Astrocyte (in vitro differentiated cells and primary cell): Measurements from ENCODE around the gene MAP3K10. TPM values are rescaled to one million over a fixed set of nuclear protein-coding genes. Genes with fewer than 3 reads are reported as not detected.

ENCODE experiments used
- DNase-seq: peaks from one replicate; pipeline ENCODE4 v3.0.0-alpha.2; 2010; ENCODE audit warnings: low read depth
- FAIRE-seq: peaks from 2 replicates; lab custom pipeline; 2011; peaks lifted over from hg19 to GRCh38; lab: Jason Lieb, UNC
- H2AFZ ChIP-seq: 2 replicates; pipeline ENCODE4 v1.6.0; 2012; ENCODE audit warnings: low read depth, low read length, inconsistent platforms
- H3K27ac ChIP-seq: 2 replicates; pipeline ENCODE4 v1.5.1; 2011; ENCODE audit warnings: low read depth, low read length, inconsistent platforms
- H3K27me3 ChIP-seq: 2 replicates; pipeline ENCODE4 v1.6.0; 2011; ENCODE audit warnings: low read length, inconsistent platforms; ENCODE audit not compliant: insufficient read depth
- H3K36me3 ChIP-seq: 2 replicates; pipeline ENCODE4 v1.5.1; 2011; ENCODE audit warnings: low read length, inconsistent platforms; ENCODE audit not compliant: insufficient read depth
- H3K4me1 ChIP-seq: 2 replicates; pipeline ENCODE4 v1.5.1; 2011; ENCODE audit warnings: low read length, inconsistent platforms; ENCODE audit not compliant: insufficient read depth
- H3K4me2 ChIP-seq: 2 replicates; pipeline ENCODE4 v1.6.0; 2012; ENCODE audit warnings: low read length, inconsistent platforms
- H3K4me3 ChIP-seq: 2 replicates; pipeline ENCODE4 v1.5.1; 2011; ENCODE audit warnings: low read depth, mild to moderate bottlenecking, low read length, inconsistent platforms; ENCODE audit not compliant: insufficient read depth
- H3K79me2 ChIP-seq: 2 replicates; pipeline ENCODE4 v1.6.0; 2012; ENCODE audit warnings: mild to moderate bottlenecking, low read length, inconsistent platforms; ENCODE audit not compliant: insufficient read depth
- H3K9ac ChIP-seq: 2 replicates; pipeline ENCODE4 v1.6.0; 2012; ENCODE audit warnings: mild to moderate bottlenecking, low read length, inconsistent platforms
- H3K9me3 ChIP-seq: 2 replicates; pipeline ENCODE4 v1.5.1; 2012; ENCODE audit warnings: low read depth, mild to moderate bottlenecking, low read length, inconsistent platforms; ENCODE audit not compliant: insufficient read depth
- H4K20me1 ChIP-seq: 2 replicates; pipeline ENCODE4 v1.6.0; 2012; ENCODE audit warnings: low read length, inconsistent platforms; ENCODE audit not compliant: insufficient read depth
- H3K27ac Mint-ChIP-seq: one replicate; pipeline ENCODE4 v1.8.0; 2021; ENCODE audit warnings: mild to moderate bottlenecking, mixed read lengths; ENCODE audit not compliant: unreplicated experiment
- H3K27me3 Mint-ChIP-seq: one replicate; pipeline ENCODE4 v1.8.0; 2021; ENCODE audit warnings: low read depth, mixed read lengths; ENCODE audit not compliant: unreplicated experiment
- H3K36me3 Mint-ChIP-seq: one replicate; pipeline ENCODE4 v1.8.0; 2021; ENCODE audit warnings: low read depth, mixed read lengths; ENCODE audit not compliant: unreplicated experiment
- H3K4me1 Mint-ChIP-seq: one replicate; pipeline ENCODE4 v1.8.0; 2021; ENCODE audit warnings: low read depth, mixed read lengths; ENCODE audit not compliant: unreplicated experiment
- H3K4me3 Mint-ChIP-seq: one replicate; pipeline ENCODE4 v1.8.0; 2021; ENCODE audit warnings: mild to moderate bottlenecking, moderate library complexity, mixed read lengths; ENCODE audit not compliant: unreplicated experiment
- H3K9me3 Mint-ChIP-seq: one replicate; pipeline ENCODE4 v1.8.0; 2021; ENCODE audit warnings: mild to moderate bottlenecking, mixed read lengths; ENCODE audit not compliant: unreplicated experiment
- EZH2 ChIP-seq: IDR thresholded peaks from 2 replicates; pipeline ENCODE4 v1.6.1; 2012; ENCODE audit warnings: mild to moderate bottlenecking, low read length, inconsistent platforms; ENCODE audit not compliant: insufficient read depth
- total RNA-seq: library from RNA; stranded (reverse); gene quantifications from 2 replicates; pipeline ENCODE4 v1.2.1, GENCODE V29; 2021
- TF ChIP-seq, protein P1 (sequence below): IDR thresholded peaks from 2 replicates; pipeline ENCODE4 v1.5.1; 2011; ENCODE audit warnings: low read depth, mild to moderate bottlenecking, inconsistent platforms, low read length, moderate library complexity; ENCODE audit not compliant: insufficient read depth

The MAP3K10 gene
- total RNA-seq, 1 donor from 2014 or later, result 17.2 TPM

DNA sequence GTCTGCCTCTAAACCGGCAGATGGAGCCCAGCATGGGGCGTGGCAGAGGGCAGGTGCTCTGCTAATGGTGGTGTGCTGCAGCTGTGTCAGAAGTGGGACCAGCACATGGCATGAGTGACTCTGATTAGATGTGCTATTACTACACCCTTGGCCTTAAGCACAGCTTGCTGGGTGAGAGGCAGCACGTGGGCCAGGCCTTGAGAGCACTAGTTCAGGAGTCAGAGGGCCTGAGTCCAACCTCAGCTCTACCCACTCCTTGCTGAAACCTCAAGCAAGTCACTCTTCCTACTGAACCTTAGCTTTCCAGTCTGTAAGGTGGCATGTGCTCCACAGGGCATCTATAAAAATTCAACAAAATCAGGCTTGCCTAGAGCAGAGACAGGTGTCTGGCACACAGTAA lies 71.2 kb downstream of the MAP3K10 start:
- H3K9me3 Mint-ChIP-seq, result peaks cover 3% of the 10 kb centered on the region
- TF ChIP-seq EZH2, result no peak
- TF ChIP-seq, protein P1, sequence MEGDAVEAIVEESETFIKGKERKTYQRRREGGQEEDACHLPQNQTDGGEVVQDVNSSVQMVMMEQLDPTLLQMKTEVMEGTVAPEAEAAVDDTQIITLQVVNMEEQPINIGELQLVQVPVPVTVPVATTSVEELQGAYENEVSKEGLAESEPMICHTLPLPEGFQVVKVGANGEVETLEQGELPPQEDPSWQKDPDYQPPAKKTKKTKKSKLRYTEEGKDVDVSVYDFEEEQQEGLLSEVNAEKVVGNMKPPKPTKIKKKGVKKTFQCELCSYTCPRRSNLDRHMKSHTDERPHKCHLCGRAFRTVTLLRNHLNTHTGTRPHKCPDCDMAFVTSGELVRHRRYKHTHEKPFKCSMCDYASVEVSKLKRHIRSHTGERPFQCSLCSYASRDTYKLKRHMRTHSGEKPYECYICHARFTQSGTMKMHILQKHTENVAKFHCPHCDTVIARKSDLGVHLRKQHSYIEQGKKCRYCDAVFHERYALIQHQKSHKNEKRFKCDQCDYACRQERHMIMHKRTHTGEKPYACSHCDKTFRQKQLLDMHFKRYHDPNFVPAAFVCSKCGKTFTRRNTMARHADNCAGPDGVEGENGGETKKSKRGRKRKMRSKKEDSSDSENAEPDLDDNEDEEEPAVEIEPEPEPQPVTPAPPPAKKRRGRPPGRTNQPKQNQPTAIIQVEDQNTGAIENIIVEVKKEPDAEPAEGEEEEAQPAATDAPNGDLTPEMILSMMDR, result no peak
- DNase-seq, result no peak
- no peak for FAIRE-seq
- no peak overlapping the region for H3K4me2 ChIP-seq
- H3K36me3 ChIP-seq, result peaks cover 3% of the 10 kb centered on the region
- H3K36me3 Mint-ChIP-seq, result peaks cover 22% of the 10 kb centered on the region
- no peaks in the 10 kb centered on the region for H3K27me3 ChIP-seq
- no peak overlapping the region for H3K4me3 Mint-ChIP-seq
- H3K27me3 Mint-ChIP-seq, result no peaks in the 10 kb centered on the region
- peaks cover 68% of the 10 kb centered on the region for H3K79me2 ChIP-seq
- no peaks in the 10 kb centered on the region for H3K9me3 ChIP-seq
- no peak overlapping the region for H2AFZ ChIP-seq
- no peak overlapping the region for H3K9ac ChIP-seq
- H4K20me1 ChIP-seq, result peaks cover 84% of the 10 kb centered on the region
- no peaks in the 10 kb centered on the region for H3K4me1 Mint-ChIP-seq
- H3K27ac ChIP-seq, result no peak overlapping the region
- H3K4me3 ChIP-seq, result no peak overlapping the region
- H3K4me1 ChIP-seq, result no peaks in the 10 kb centered on the region
- no peak overlapping the region for H3K27ac Mint-ChIP-seq

DNA sequence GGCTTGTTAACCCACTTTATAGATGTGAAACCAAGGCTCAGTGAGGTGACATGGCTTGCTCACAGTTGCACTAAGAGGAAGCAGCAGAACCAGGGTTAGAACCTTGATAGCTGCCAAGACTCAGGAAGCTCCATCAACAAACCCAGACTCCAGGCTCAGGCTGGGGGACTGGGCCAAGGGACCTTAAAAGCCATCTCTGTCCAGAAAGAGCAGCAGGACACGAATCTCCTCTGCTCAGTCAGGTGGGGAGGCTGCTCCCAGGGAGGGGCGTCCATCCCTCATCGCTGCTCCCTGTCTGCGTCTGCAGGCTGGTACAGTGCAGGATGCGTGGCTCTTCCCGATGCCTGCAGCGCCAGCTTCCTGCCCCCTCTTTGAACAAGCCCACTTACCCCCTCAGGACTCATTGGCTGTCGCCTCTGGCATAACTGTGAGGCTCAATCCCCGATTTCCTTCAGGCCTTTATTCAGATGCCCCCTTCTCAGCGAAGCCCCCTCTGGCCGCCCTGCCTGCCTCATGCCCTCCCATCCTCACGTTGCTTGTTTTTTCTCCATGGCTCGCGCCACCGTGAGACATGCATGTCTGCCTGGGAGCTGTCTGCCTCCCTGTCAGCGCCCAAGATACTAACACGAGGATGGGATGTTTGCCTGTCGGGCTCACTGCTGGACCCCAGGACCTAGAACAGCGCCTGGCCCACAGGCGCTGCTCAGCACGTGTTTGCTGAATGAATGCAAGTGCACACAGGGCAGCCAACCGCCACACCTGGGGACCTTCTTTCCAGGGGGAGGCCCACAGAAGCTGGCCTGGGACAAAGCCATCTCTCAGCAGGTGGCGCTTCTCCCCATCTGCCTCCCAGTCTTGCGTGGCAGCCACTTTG lies 72.5 kb downstream of the MAP3K10 start:
- H3K4me1 Mint-ChIP-seq, result no peaks in the 10 kb centered on the region
- H3K36me3 Mint-ChIP-seq, result peaks cover 26% of the 10 kb centered on the region
- Histone ChIP-seq H3K4me1 (no peaks in the 10 kb centered on the region), H3K4me2 (no peak overlapping the region), H3K79me2 (peaks cover 69% of the 10 kb centered on the region), H2AFZ (no peak overlapping the region), H3K27me3 (no peaks in the 10 kb centered on the region), H3K9ac (no peak overlapping the region), H3K4me3 (no peak overlapping the region), H3K9me3 (no peaks in the 10 kb centered on the region), H4K20me1 (peaks cover 87% of the 10 kb centered on the region), H3K36me3 (peaks cover 3% of the 10 kb centered on the region), H3K27ac (no peak overlapping the region)
- FAIRE-seq, result no peak
- H3K27ac Mint-ChIP-seq, result no peak overlapping the region
- H3K9me3 Mint-ChIP-seq, result peaks cover 3% of the 10 kb centered on the region
- H3K27me3 Mint-ChIP-seq, result no peaks in the 10 kb centered on the region
- TF ChIP-seq EZH2, result no peak
- TF ChIP-seq, protein P1, result no peak
- H3K4me3 Mint-ChIP-seq, result no peak overlapping the region
- DNase-seq, result no peak
